ENCODE data around the gene TSPAN31.
A peak's percentile ranks its signal among the peaks of the same experiment; 100 is the strongest.

The TSPAN31 gene

GRCh38 chr12:57722716-57723629 lies 21.9 kb upstream of the TSPAN31 start:
- DNase-seq = no peak

DNA sequence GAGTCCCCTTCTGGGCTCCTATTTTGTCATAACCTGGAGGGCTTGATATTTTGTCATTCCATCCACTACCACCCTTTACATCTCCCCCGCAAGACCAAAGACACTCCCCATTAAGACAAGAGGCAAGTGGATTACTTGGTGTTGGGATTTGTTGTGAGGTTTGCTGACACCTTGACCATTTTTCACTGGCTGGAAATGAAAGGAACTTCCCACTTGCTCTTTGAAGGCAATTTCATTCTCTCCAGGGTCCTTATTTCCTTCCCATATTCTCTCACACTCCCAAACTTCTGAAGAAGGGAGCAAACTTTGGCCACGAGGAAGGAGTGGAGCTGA lies 21.2 kb upstream of the TSPAN31 start:
- DNase-seq = no peak

GRCh38 chr12:57724003-57724935 lies 20.6 kb upstream of the TSPAN31 start:
- no peak for DNase-seq

- DNase-seq = no peak
Observed at GRCh38 chr12:57724936-57725740, 19.7 kb upstream of the TSPAN31 start.

- DNase-seq = no peak
Observed at GRCh38 chr12:57725851-57726150, 19.0 kb upstream of the TSPAN31 start.

- peak; percentile 52 to 85 for DNase-seq
Observed at GRCh38 chr12:57726151-57726883, 18.5 kb upstream of the TSPAN31 start.

GRCh38 chr12:57726884-57727757 lies 17.7 kb upstream of the TSPAN31 start:
- no peak for DNase-seq

DNA sequence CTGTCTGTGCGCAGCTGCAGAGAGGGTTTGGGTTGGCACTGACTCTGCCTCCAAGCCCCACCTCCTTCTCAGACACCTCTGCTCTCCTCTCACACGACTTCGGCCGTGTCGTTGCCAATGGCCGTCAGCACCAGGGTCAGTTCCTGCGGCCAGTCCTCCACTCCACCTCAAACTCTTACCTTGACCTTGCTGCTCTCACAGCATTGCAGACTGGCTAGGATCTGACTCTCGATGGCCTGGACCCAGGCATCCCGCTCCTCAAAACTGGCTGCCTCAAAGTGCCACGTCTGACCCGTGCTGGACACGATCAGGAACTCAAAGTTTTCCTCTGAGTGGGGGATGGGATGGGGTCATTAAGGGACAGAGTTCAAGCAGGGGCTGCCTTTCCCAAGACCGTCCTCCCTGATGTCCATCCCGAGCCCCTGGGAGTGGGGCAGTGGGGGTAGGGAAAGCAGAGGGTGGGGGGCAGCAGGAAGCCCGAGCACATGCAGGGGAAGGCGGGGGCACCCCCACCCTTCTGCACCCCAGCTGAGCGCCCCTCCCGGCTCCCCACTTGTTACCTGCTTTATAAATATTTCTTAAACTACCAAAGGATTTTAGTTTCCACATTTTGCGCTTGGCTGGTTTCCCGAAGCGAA lies 17.0 kb upstream of the TSPAN31 start:
- DNase-seq = no peak

DNA sequence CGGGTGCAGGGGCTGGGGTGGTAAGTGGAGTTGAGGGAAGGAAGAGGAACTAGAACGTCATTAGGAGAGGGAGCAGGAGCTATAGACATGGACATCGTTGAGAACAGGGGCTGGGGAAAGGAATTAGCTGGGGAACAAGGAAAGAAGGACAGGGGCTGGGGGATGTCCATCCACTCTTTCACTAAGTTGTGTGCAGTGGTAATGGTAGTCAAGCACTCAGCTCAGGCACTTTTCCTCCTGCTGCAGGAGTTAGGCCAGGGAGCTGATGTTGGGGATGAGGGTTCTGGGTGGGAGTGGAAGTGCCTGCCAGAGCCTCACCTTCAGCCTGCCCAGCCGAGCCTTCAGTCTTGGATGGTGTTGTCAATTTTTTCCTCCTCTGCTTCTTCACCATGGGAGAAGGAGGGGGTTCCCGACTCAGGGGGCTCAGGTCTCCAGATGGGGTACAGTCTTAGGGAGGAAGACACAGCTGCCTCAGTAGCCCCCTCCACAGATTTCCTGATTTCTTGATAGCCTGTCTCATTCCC lies 15.5 kb upstream of the TSPAN31 start:
- DNase-seq = no peak

GRCh38 chr12:57730336-57731067 lies 14.3 kb upstream of the TSPAN31 start:
- no peak for DNase-seq

GRCh38 chr12:57731411-57732080 lies 13.3 kb upstream of the TSPAN31 start:
- DNase-seq = no peak

DNA sequence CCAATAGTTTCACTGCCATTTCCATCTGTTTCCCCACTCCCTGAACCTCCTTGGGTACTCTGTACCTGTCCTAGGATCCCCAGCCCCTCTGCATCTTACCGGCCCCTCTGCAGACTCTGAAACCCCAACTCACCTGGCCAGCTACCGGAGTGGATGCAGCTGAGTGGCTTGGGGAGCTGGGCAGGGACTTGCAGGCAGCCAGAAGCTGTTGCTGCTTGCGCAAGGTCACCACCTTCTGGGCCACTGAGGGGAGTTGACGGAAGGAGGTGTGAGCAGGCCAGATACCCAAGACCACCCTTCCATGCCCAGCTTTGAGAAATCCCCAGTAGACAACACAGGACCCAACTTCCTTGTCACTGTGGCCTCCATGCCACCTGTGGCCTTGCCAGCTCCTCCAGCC lies 12.6 kb upstream of the TSPAN31 start:
- no peak for DNase-seq

DNA sequence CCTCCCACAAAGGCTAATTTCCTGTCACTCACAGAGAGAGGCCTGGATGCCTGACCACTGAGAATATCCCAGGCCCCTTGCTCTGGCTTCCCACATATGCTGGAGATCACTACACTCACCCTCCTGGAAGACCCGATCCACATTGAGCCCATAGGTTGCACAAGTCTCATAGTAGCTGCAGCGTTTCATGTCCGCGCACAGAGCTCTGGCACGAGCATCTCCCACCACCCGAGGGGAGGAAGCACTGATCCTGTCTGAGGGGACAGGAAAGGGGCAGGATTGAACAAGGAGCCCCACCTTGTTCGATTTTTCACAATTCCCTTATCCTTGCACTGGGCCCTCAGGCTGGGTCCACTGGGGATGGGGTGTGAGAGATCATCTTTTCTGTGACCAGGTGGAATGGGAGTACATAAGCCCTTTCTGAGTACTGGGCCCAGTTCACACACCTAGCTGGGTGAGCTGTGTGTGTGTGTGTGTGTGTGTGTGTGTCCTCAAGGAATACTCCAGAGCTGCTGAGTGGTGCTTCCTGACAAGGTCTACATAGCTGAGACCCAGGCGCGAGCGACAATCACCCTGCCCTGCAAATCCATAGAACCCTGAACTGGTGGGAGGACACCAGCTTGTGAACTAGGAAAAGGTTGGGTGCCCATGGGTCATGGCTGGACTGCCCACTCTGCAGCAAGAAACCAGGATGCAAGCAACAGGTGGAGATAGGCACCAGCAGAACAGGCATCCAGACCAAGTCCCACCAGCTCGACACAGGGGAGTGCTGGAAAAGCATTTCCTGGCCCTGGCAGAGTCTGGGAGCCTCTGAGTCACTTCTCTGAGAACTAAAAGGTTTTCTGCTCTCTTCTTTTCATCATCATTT lies 11.9 kb upstream of the TSPAN31 start:
- DNase-seq = no peak

- no peak for DNase-seq
Observed at GRCh38 chr12:57733928-57734327, 10.9 kb upstream of the TSPAN31 start.

DNA sequence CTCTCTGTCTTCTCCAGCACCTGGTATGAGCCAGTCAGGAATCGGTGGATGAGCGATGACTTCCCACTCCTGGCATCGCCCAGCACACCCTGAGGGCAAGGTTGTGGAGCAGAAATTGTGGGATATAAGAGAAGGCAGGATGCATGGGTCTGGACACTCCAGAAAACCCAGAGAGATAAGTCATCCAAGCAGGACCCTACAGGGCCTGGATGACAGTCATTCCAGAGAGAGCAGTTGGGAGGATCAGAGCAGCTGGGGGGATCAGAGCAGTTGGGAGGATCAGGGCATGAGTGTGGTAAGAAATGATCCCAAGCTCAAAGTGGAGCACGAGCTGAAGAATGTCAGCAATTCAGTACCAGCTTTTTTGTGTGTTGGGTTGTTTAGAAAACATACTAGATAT lies 10.2 kb upstream of the TSPAN31 start:
- DNase-seq = no peak

GRCh38 chr12:57735198-57735855 lies 9.5 kb upstream of the TSPAN31 start:
- no peak for DNase-seq

GRCh38 chr12:57735952-57736740 lies 8.7 kb upstream of the TSPAN31 start:
- peak in 1 of 2 experiments; percentile 48 for DNase-seq

Measured in SW 1271 (cell line).